A673 (cell line): ENCODE results near the gene IL23A. TPM values are rescaled to one million over a fixed set of nuclear protein-coding genes. Genes with fewer than 3 reads are reported as not detected.
"Not testable (repeated sequence)": the region's sequence is repeated elsewhere in the genome, so short reads cannot be mapped to it uniquely, and the experiment has no call there.

Experiments
- BruUV-seq: library from RNA; stranded (reverse); fragments of 400-500 nt; replicated peaks from 2 replicates; lab custom pipeline; 2021; lab: Mats Ljungman, UMichigan
- CTCF ChIA-PET: fragments of 300-600 bp; sonication (Branson Sonifier 250); formaldehyde crosslinking; loops from one replicate; lab custom pipeline; 2022; ENCODE audit warnings: antibody characterized with exemption; lab: Charles Lee
- POLR2A ChIA-PET: fragments of 300-600 bp; sonication (Branson Sonifier 250); formaldehyde crosslinking; loops from one replicate; lab custom pipeline; 2022; ENCODE audit warnings: antibody characterized with exemption; ENCODE audit not compliant: low non-redundant PET; lab: Charles Lee
- DNase-seq: peaks from one replicate; pipeline ENCODE4 v3.0.0-alpha.2; 2015; ENCODE audit warnings: low spot score
- H3K27ac ChIP-seq: fragments of 200-600 bp; sonication (generic); 2 replicates; pipeline ENCODE4 v1.5.1; 2016; ENCODE audit warnings: mixed run types, low read depth, mild to moderate bottlenecking, mixed read lengths, antibody characterized with exemption, low read length; ENCODE audit not compliant: poor library complexity, severe bottlenecking
- H3K27me3 ChIP-seq: fragments of 200-600 bp; sonication (generic); replicated peaks from 2 replicates; pipeline ENCODE4 v1.6.1; 2017; ENCODE audit warnings: mixed run types, low read depth, mild to moderate bottlenecking, mixed read lengths, antibody characterized with exemption, low read length; ENCODE audit not compliant: insufficient read depth, poor library complexity
- H3K36me3 ChIP-seq: fragments of 200-600 bp; sonication (generic); 2 replicates; pipeline ENCODE4 v1.6.1; 2016; ENCODE audit warnings: mixed run types, mild to moderate bottlenecking, mixed read lengths, antibody characterized with exemption, low read length; ENCODE audit not compliant: insufficient read depth, poor library complexity, severe bottlenecking
- H3K4me1 ChIP-seq: fragments of 200-600 bp; sonication (generic); 2 replicates; pipeline ENCODE4 v1.6.1; 2017; ENCODE audit warnings: mixed run types, mild to moderate bottlenecking, mixed read lengths, antibody characterized with exemption, low read length; ENCODE audit not compliant: insufficient read depth, poor library complexity, severe bottlenecking
- H3K4me3 ChIP-seq: fragments of 200-600 bp; sonication (generic); 2 replicates; pipeline ENCODE4 v1.5.1; 2016; ENCODE audit warnings: low read depth, mixed run types, mild to moderate bottlenecking, mixed read lengths, low read length; ENCODE audit not compliant: poor library complexity, severe bottlenecking
- H3K9me3 ChIP-seq: fragments of 200-600 bp; sonication (generic); 2 replicates; pipeline ENCODE4 v1.6.1; 2016; ENCODE audit warnings: mixed run types, low read depth, mild to moderate bottlenecking, mixed read lengths, antibody characterized with exemption, low read length; ENCODE audit not compliant: poor library complexity, severe bottlenecking
- EZH2 ChIP-seq: fragments of 200-600 bp; sonication (generic); IDR thresholded peaks from 2 replicates; pipeline ENCODE4 v1.6.1; 2017; ENCODE audit warnings: borderline replicate concordance, low read depth, mild to moderate bottlenecking, mixed read lengths, antibody characterized with exemption, low read length; ENCODE audit not compliant: poor library complexity, severe bottlenecking
- intact Hi-C: fragments of 100-400 bp; cut with micrococcal nuclease; formaldehyde crosslinking; loops from one replicate; pipeline ENCODE4 v1.10.0; 2022; ENCODE audit not compliant: unreplicated experiment
- total RNA-seq: library from RNA; stranded (reverse); gene quantifications from 2 replicates; pipeline ENCODE4 v1.2.3, GENCODE V29; 2021
- TF ChIP-seq, protein P1 (sequence below): fragments of 300-800, 200-600 bp; sonication (generic); conservative IDR thresholded peaks from 2 replicates; pipeline ENCODE4 v1.5.1; 2017; ENCODE audit warnings: low read depth, mild to moderate bottlenecking, antibody characterized with exemption, low read length, moderate library complexity, mixed read lengths

IL23A gene
- total RNA-seq, 1 experiment from 2014 or later: not detected

DNA sequence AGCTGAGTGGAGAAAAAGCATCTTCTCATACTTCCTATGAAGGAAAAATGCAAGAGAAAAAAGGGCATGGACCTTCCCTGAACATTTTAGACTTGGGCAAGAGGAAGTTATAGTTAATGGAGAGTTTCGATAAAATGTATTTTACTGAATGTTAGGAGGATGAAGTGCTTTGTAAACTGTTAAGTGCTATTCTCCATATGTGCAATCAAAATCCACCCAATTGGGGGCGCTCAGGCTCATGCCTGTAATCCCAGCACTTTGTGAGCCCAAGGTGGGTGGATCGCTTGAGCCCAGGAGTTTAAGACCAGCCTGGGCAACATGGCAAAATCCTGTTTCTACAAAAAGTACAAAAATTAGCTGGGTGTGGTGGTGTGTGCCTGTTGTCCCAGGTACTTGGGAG, 21.0 kb upstream of the IL23A start:
- TF ChIP-seq, protein P1, sequence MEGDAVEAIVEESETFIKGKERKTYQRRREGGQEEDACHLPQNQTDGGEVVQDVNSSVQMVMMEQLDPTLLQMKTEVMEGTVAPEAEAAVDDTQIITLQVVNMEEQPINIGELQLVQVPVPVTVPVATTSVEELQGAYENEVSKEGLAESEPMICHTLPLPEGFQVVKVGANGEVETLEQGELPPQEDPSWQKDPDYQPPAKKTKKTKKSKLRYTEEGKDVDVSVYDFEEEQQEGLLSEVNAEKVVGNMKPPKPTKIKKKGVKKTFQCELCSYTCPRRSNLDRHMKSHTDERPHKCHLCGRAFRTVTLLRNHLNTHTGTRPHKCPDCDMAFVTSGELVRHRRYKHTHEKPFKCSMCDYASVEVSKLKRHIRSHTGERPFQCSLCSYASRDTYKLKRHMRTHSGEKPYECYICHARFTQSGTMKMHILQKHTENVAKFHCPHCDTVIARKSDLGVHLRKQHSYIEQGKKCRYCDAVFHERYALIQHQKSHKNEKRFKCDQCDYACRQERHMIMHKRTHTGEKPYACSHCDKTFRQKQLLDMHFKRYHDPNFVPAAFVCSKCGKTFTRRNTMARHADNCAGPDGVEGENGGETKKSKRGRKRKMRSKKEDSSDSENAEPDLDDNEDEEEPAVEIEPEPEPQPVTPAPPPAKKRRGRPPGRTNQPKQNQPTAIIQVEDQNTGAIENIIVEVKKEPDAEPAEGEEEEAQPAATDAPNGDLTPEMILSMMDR: peak; percentile 35
- no peak for TF ChIP-seq EZH2
- POLR2A ChIA-PET: no interaction called here
- intact Hi-C loops: loop anchor here (5.0 kb wide), 1 partner anchor 145 kb away; no protein-coding TSS in a partner anchor
- Histone ChIP-seq H3K9me3 (no peaks in the 10 kb centered on the region), H3K27me3 (no peaks in the 10 kb centered on the region), H3K4me1 (peaks cover 8% of the 10 kb centered on the region), H3K36me3 (peaks cover 30% of the 10 kb centered on the region), H3K27ac (no peak overlapping the region), H3K4me3 (no peak overlapping the region)
- DNase-seq: no peak
- no TSS peak for BruUV-seq
- CTCF ChIA-PET: interaction anchor here (0.6 kb wide), 1 partner anchor 12 kb away, joined by 10 read pairs; no protein-coding TSS in a partner anchor

DNA sequence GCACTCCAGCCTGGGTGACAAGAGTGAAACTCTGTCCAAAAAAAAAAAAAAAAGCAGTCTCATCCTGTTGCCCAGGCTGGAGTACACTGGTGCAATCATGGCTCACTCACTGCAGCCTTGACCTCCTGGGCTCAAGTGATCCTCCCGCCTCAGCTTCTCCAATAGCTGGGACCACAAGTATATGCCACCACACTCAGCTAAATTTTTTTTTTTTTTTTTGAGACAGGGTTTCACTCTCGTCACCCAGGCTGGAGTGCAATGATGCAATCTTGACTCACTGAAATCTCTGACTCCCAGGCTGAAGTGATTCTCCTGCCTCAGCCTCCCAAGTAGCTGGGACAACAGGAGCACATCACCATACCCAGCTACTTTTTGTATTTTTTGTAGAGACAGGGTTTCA, 17.7 kb upstream of the IL23A start:
- peaks cover 45% of the 10 kb centered on the region for H3K36me3 ChIP-seq
- no peak for DNase-seq
- no peak for TF ChIP-seq EZH2
- TF ChIP-seq, protein P1: no peak

DNA sequence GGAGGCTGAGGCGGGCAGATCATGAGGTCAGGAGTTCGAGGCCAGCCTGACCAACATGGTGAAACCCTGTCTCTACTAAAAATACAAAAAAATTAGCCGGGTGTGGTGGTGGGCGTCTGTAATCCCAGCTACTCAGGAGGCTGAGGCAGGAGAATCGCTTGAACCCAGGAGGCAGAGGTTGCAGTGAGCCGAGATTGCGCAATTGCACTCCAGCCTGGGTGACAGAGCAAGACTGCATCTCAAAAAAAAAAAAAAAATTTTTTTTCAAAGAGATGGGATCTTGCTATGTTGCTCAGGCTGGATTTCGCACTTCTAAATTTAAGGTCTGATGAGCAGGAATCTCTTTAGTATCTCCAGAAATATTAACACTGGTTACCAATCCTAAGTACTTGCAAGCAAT, 17.1 kb upstream of the IL23A start:
- peaks cover 51% of the 10 kb centered on the region for H3K36me3 ChIP-seq
- H3K27me3 ChIP-seq, intact Hi-C loops, H3K9me3 ChIP-seq, BruUV-seq, H3K4me1 ChIP-seq, CTCF ChIA-PET, DNase-seq, H3K4me3 ChIP-seq, H3K27ac ChIP-seq: not testable (repeated sequence)
- POLR2A ChIA-PET: interaction anchor here (0.7 kb wide), 1 partner anchor 9 kb away, joined by 22 read pairs; no protein-coding TSS in a partner anchor

More for the DNA sequence above, 17.7 kb upstream of the IL23A start:
- H3K27me3 ChIP-seq: no peaks in the 10 kb centered on the region
- intact Hi-C loops: no loop called here
- H3K9me3 ChIP-seq: no peaks in the 10 kb centered on the region
- no peaks in the 10 kb centered on the region for H3K4me1 ChIP-seq
- POLR2A ChIA-PET: interaction anchor here (0.6 to 0.7 kb wide), 2 partner anchors 10 to 13 kb away, joined by 4 to 22 read pairs; no protein-coding TSS in a partner anchor
- no peak overlapping the region for H3K27ac ChIP-seq
- H3K4me3 ChIP-seq: no peak overlapping the region
- CTCF ChIA-PET: no interaction called here
- no TSS peak for BruUV-seq

DNA sequence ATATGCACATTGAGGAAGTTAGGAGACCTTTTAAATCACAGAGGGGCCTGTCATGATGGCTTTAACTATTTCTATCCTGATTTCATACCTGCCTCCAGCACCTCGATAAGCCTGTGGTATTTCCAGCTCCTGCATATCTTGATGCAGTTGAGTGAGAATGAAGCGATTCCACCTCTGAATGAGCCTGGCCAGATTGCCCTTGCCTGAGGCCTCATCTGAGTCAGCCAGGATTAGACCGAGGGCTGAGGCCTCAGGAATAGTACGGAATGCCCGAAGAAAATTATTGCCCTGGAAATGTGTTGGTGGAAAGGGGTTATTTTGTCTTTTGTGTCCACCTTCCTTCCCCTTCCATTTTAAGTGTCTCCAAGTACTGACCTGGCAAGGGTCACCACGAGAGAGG, 14.5 kb upstream of the IL23A start:
- ChIA-PET CTCF (no interaction called here), POLR2A (no interaction called here)
- no TSS peak for BruUV-seq
- H3K4me1 ChIP-seq: no peaks in the 10 kb centered on the region
- H3K27me3 ChIP-seq: no peaks in the 10 kb centered on the region
- peaks cover 57% of the 10 kb centered on the region for H3K36me3 ChIP-seq
- TF ChIP-seq, protein P1: no peak
- no peak for TF ChIP-seq EZH2
- DNase-seq: no peak
- intact Hi-C loops: no loop called here
- H3K9me3 ChIP-seq: no peaks in the 10 kb centered on the region
- H3K27ac ChIP-seq: no peak overlapping the region
- H3K4me3 ChIP-seq: no peak overlapping the region
